ENCODE measurements around the gene GPR160.
A peak's percentile ranks its signal among the peaks of the same experiment; 100 is the strongest.
"Not testable (repeated sequence)": the region's sequence is repeated elsewhere in the genome, so short reads cannot be mapped to it uniquely, and the experiment has no call there.

Gene GPR160, protein sequence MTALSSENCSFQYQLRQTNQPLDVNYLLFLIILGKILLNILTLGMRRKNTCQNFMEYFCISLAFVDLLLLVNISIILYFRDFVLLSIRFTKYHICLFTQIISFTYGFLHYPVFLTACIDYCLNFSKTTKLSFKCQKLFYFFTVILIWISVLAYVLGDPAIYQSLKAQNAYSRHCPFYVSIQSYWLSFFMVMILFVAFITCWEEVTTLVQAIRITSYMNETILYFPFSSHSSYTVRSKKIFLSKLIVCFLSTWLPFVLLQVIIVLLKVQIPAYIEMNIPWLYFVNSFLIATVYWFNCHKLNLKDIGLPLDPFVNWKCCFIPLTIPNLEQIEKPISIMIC

DNA sequence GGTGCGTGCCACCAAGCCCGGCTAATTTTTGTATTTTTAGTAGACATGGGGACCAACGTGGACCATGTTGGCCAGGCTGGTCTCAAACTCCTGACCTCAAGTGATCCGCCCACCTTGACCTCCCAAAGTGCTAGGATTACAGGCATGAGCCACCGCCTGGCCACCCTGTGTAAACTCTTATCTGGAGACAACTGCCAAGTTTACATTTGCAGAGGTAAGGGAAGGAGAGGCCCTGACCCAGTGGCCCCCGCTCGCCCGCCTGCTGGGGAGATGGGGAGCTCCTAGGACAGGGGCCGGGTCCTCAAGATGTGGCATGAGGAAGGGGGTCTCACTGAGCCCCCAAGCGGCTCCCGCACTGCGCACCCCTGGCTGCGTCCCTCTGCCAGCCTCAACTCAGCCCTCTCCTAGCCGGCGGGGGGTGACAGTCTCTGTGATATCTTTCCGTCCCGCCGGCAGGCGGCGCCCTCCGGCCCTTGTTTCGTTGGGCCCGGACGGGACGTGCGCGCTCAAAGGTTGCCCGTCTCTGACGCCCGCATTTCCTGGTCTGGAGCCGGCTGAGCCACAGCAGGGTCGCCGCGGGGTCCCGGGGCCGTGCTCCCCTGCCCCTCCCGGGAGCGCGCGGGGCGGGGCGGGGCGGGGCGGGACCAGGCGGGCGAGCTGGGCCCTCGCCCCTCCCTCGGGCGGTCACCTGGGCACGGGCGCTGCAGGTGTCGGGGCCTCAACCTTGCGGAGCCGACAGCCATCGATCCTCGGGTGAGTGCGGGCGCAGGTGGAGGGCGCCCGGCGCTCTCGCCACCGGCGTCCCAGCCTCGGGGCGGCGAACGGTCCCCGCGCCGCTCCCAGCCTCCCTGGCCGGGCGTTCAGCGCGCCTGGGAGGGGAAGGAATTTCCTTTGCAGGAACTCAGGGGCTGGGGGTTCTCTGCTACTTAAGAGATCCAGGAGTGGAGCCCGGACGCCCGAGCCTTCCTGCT is at the start of gene GPR160:
Gene GPR160 (plus strand): TSS at position 533 of the 971 bp plus-strand sequence. CDS start 45,978 bp downstream, outside the sequence.
- peak; percentile 70 to 71 for DNase-seq

DNA sequence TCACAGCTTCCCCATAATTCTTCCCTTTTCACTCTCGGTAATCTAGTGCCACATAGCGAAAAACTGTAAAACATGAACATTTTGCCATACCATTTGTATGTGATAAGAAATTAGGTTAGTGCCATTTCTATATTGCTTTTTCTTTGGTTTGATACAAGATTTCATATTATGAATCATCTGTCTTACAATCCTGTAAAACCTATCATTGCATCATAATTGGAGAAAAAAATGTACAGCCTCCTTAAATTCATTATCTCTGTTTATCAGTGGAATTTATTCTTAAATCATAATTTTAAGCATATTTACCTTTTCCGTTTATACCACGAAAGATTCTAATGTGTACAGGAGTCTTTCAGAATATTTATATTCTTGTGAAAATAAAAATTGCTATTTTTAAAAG is 47.4 kb upstream of the GPR160 start:
- DNase-seq, result no peak

DNA sequence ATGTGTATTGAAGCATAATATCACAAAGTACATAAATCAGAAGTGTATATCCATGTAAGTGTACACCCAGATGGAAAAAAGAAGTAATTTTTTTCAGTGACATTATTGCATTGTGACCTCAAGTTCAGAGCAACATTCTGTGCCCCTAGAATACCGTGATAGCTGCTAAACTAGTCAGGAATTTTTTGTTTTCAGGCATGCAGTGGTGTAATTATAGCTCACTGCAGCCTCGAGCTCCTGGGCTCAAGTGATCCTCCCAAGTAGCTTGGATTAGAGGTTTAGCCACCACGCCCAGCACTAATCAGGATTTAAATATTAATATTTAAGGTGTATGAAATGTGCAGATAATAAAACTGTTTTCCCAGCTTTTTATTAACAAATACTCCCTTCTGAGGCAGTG is 45.6 kb upstream of the GPR160 start:
- DNase-seq, result no peak

DNA sequence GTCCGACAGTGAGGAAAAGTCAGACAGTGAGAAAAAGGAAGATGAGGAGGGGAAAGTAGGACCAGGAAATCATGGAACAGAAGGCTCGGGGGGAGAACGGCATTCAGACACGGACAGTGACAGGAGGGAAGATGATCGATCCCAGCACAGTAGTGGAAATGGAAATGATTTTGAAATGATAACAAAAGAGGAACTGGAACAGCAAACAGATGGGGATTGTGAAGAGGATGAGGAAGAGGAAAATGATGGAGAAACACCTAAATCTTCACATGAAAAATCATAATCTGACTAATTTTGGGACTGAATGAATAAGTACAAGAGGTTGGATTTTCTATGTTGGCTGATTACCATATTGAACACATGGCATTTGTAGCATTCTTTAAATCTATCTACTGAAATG is 45.0 kb upstream of the GPR160 start:
- no peak for DNase-seq

DNA sequence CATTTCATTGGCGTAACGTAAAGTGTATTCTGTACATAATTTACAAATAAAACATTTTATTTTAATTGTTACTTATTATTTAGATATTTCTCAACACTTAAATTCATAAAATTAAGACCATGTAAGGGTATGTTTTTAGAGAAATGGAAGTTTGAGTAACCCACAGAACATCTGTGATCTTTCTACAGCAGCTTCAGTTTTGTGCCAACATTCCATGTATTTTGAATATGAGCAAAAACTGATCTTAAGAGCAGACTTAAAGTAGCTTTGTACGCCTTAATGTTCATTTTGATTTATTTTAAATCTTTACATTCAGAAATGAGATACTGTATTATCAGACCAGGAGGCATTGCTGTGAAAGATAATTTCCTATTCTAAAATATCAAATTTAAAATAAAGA is 44.0 kb upstream of the GPR160 start:
- DNase-seq, result no peak

DNA sequence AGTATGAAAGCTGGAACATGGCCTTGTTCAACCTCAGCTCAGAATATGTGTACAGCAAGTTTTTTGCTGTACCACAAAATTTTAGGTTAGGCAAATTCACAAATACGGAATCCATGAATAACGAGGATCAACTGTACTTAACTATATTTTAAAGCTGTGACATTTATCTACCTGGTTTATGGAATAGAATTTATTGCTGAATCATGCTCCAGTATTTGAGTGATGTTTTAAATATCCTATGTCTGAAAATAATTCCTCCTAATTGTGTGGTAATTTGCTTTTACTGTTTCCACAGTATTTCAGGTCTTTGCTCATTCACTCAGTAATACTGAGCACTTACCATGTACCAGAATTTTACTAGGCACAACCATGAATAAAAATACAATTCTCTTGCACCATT is 41.7 kb upstream of the GPR160 start:
- DNase-seq, result no peak

DNA sequence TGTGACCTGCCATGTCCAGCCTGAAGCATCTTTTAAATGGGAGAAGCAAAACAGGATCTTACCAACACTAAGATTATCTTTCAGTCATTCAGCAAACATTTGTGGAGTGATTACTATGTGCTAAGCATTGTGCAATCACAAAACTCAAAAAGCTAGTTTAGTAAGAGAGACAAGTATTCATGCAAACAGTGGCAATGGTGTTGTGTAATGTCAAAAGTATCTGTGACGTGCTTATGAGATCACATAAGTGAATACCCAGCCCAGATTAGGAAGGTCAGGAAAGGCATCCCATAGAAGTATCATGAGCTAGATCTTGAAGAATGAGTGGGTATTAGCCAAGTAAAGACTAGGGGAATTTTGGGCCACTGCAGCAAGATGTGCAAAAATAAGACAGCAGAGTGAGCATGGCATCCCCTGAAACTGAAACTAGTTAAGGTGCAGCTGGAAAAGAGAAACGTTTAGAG is 39.1 kb upstream of the GPR160 start:
- no peak for DNase-seq

DNA sequence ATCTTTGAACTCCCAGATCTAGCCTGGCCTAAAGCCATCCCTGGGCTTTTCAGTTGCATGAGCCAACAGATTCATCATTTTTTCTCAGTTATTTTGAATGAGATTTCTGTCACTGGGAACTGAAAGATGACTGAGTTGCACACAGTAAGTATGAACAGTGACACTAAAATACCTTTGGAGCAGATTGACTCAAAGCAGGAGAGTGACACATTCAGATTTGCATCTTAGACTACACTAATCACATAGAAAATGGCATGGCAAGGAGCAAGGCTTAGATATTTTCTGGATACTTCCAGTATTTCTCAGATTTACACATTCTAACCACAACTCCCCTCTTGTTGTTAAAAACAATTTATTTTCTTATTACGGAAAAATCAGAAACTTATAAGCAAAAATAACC is 38.4 kb upstream of the GPR160 start:
- no peak for DNase-seq

DNA sequence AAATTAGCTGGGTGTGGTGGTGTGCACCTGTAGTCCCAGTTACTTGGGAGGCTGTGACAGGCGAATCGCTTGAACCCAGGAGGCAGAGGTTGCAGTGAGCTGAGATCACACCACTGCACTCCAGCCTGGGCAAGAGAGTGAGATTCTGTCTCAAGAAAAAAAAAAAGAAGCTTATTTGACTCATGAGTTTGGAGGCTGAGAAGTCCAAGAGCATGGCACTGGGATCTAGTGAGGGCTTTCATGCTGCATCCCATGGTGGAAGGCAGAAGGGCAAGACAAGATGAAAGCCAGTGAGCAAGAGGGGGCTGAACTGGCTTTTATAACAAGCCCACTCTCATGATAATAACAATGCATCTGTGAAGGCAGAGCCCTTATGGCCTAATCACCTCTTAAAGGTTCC is 37.7 kb upstream of the GPR160 start:
- DNase-seq, result no peak

DNA sequence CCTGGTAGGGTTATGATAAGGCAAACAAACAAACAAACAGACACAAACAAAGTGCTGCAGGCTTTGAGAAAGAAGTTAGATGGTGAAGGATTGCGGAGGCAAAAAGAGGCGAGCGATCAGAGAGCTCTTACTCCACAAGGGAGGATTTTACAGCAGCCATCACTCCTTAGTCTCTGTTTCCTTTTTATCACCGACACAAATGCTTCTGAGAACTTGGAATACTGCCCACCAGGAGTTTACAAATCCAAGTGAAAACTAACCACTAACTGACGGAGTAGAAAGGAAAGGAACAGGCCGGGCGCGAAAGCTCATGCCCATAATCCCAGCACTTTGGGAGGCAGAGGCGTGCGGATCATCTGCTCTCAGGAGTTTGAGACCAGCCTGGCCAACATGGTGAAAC is 35.6 kb upstream of the GPR160 start:
- DNase-seq, result no peak

DNA sequence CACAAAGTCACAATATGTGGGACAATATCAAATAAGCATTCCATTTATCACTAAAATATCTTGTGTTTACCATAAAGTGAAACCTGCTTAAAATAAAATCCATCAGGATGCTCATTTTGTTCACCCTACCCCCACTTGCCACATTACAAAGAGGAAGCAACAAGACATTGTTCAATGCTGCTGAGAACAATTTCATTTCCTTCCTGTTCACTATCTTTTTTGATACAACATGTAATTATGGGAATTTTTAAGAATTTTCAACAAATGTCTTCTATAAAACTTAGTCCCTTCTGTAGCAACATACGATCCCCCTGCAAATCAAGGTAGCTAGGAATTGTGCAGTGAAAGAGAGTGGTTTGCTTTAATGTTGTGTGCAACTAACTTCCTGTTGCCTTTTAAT is 34.9 kb upstream of the GPR160 start:
- no peak for DNase-seq

DNA sequence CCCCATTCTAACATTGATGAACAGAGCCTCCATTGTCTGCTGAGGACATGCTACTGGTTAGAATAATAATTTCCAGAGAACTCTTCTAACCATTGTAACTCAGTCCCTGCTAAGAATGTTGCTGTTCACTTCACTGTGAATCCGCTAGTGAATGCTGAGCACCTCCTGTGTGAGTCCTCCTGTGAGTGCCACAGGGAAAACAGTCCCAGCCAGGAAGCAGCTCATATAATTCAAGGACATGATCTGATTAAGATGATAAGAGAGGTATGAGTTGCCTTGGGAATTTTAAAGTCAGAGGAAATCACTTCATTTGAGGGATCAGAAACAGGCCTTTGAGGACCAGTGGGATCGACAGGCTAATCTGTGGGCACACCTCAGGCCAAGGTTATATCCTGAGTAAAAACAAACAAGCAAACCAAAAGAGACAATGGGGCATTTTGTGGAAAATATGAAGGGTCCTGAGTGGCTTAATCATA is 33.9 kb upstream of the GPR160 start:
- no peak for DNase-seq

DNA sequence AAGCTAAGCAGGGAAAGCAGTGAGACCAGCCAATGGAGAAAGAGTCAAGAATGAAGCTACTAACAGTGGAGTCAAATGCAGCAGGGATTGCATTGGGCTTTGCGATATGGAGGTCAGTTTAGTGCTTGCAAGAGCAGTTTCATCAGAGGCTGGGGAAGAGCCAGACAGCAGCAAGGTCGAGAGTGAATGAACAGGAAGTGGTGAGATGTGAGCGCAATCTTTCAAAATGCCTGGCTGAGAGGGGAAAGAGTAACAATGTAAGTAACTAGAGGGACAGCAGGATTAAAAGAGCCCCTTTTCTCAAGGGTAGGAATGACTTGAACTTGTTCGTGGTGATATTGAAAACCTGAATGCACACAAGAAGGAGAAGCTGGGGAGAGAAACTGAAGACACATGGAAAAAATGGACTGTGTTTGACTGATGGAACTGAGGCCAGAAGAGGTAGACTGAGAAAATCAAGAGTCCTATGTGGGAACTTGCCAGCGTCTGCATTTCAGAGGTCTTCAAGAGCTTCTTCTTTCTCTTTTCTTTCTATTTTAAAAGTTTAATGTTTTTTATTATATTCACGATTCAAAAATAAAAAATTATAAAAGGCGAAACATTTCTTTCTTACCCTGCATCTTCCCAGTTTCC is 30.6 kb upstream of the GPR160 start:
- peak in 1 of 2 experiments; percentile 2 for DNase-seq

DNA sequence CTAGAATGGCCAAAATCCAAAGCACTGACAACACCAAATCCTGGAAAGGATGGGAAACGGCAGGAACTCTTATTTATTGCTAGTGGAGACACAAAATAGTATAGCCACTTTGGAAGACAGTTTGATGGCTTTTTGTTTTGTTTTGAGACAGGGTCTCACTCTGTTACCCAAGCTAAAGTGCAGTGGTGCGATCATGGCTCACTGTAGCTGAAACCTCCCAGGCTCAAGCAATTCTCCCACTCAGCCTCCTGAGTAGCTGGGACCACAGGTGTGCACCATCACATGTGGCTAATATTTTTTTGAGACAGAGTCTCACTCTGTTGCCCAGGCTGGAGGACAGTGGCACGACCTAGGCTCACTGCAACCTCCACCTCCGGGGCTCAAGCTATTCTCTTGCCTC is 27.3 kb upstream of the GPR160 start:
- DNase-seq, result no peak

DNA sequence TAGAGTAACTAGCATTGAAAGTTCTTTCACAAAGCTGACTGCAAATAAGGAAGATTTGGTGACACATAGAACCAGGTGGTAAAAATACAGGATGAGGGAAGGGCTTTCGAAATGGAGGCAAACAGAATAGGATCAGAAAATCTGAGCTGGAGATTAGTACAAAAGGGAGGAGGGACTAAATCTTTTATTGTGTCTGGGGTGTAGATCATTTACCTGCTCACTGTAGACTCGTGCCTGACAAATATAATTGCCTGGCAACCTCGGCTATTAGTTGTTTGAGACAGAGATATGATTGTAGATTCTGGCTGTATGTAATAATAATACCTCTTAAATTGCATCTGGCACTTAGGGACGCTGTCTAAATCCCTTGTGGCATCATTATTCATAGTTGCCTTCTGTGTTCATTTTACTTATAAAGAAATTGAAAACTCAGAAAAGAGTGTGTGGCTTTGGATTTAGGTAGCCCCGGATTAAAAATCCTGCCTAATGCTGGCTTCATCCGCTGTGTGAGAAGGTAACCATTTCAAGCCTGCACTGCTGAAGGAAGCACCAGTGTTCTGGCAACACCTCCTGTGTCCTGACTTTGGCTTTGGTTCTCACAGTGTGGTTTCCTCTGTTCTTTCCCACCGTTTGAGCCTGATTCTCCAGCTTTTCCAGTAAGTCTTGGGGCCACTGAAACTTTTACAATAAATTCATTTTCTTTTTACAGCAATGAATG is 25.0 kb upstream of the GPR160 start:
- no peak for DNase-seq

DNA sequence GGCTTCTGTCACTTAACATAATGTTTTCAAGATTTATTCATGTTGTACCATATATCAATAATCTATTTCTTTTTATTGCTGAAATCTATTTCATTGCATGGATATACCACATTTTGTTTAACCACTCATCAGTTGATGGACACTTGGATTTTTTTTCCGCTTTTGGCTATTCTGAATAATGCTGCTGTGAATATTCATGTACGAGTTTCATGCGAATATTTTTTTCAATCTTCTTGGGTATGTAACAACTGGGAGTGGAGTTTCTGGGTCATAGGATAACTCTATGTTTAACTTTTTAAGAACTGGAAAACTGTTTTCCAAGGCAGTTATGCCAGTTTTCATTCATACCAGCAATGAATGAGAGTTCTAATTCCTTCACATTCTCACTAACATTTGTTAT is 21.7 kb upstream of the GPR160 start:
- no peak for DNase-seq

DNA sequence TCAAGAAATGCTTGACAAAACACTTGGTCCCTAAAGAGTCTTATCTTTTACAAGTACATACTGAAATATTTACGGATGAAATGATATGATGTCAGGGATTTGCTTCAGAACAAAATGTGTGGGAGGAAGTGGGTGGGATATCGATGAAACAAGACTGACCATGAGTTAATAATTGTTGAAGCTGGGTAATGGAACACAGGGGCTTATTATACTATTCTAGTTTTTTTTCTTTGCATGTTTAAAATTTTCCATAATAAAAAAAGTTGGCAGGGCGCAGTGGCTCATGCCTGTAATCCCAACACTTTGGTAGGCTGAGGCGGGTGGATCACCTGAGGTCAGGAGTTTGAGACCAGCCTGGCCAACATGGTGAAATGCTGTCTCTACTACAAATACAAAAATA is 18.5 kb upstream of the GPR160 start:
- not testable (repeated sequence) for DNase-seq

DNA sequence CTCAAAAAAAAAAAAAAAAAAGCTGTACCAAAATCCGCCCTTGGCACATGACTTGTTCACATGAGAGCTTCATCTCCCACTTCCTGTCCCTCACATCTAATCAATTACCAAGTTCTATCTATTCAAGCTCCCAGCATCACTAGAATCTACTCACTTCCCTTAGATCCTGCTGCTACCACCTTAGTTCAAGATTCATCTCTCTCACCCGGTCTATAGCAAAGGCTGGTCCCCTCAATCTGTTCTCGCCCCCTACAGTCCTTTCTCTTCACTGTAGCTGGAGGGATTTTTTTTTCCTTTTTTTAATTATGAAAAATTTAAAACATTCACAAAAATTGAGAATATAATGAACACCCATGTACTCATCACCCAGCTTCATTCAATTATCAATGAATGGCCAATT is 16.7 kb upstream of the GPR160 start:
- DNase-seq, result no peak

DNA sequence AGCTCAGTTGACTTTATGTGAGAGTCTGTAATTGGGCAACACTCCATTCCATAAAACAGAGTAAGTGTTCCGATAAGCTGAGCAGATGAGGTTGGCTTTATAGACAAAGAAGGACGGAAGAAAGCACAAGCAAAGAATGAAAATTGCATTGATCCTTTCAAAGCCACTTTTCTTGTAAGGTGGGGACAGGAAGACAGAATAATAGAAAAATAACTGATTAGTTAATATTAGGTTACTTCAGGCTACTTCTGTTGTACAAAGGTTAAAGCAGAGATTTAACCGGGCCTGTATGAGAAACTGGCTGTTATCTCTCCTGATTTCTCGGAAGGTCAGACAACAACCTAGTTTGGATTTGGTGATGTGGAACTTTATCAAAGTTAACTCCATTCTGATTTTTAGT is 15.5 kb upstream of the GPR160 start:
- no peak for DNase-seq

DNA sequence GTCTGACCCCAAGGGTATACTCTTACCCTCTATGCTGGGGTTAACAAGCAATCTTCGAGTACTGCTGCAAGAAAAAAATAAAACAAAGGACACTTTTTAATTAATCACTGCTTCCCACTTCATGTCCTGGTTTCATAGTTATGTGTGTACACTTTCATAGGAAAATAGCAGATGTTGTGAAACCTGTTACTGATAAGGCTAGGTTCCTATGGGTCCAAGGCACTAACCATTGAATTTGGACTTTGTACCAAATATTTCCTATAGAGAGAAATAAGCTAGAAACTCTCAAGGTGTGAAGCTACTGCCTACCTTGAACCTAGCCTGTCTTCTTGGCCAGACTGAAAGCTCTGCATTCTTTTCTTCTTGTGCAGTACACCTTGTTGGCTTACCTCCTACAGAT is 14.6 kb upstream of the GPR160 start:
- no peak for DNase-seq

DNA sequence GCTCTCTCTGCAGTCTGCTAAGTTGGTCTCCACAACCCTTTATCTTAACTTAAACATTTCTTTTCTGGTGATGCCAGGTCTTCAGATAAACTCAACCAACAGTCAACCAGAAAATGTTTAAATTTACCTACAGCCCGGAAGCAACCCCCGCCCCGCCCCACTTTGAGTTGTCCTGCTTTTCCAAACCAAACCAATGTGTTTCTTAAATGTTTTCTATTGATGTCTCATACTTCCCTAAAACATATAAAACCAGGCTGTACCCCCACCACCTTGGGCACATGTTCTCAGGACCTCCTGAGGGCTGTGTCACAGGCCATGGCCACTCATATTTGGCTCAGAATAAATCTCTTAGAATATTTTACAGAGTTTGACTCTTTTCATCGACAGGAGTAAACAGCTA is 13.2 kb upstream of the GPR160 start:
- DNase-seq, result no peak

DNA sequence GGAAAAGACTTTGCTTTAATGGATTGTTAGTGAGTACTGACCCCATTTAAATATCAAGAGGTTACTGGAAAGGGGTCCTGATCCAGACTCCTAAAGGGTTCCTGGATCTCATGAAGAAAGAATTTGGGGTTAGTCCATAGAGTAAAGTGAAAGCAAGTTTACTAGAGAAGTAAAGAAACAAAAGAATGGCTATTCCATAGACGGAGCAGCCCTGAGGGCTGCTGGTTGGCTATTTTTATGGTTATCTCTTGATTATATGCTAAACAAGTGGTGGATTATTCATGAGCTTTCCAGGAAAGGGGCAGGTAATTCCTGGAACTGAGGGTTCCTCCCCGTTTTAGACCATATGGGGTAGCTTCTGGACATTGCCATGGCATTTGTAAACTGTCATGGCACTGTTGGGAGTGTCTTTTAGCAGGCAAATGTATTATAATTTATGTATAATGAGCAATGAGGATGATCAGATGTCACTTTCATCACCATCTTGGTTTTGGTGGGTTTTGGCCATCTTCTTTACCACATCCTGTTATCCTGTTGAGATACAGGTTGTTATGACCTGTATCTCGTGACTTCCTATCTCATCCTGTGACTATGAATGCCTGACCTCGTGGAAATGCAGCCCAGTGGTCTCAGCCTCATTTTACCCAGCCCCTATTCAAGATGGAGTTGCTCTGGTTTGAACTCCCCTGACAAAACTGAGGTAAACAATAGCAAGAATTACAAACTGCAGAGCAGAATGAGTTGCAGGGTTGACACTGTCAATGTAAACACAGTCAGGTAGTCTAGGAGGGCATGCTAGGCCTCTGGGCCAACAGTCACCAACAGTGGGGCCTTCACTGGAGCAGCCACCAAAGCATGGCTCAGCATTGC is 10.3 kb upstream of the GPR160 start:
- DNase-seq, result no peak
